Adrenal gland (tissue), 5 donors: ENCODE data around the gene UNC93A.

Experiments used
- POLR2A ChIP-seq, 2 donors: fragments of 450-650 bp; IDR thresholded peaks; one replicate each; pipeline ENCODE4 v1.6.1; 2017; ENCODE audit warnings: antibody characterized with exemption in 2 of 2, mild to moderate bottlenecking in 2 of 2, moderate library complexity in 1 of 2
- TF ChIP-seq, protein P1 (sequence below), 6 experiments: fragments of 450-650 bp in 4 of 6; fragments of 200-600 bp in 2 of 6; sonication (generic) in 1 of 6; IDR thresholded peaks; 1 replicate in 5 of 6; 2 replicates in 1 of 6; pipeline versions ENCODE4 v1.5.1 to v1.8.0; 2016 to 2021; ENCODE audit warnings: antibody characterized with exemption in 6 of 6, mild to moderate bottlenecking in 2 of 6, moderate library complexity in 1 of 6
- donor health status: DM: no; HTN: no; CAD: no.

DNA sequence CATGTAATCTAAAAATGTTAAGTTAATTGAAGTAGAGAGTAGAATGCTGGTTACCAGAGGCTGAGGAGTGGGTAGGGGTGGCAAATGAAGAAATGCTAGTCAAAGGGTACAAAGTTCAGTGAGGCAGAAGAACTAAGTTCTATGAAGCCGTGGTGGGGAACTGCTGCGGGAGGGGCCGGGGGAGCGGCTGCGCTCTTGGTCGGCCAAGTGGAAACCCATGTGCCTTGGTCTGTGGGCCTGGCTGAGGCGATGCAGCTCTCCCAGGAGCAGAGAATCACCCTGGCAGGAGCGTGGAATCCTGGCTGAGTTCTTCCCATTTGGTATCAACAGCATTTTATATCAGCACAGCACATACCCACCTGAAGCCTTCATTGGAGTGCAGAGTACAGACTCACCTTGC lies 56.1 kb downstream of the UNC93A start:
- TF ChIP-seq, protein P1, sequence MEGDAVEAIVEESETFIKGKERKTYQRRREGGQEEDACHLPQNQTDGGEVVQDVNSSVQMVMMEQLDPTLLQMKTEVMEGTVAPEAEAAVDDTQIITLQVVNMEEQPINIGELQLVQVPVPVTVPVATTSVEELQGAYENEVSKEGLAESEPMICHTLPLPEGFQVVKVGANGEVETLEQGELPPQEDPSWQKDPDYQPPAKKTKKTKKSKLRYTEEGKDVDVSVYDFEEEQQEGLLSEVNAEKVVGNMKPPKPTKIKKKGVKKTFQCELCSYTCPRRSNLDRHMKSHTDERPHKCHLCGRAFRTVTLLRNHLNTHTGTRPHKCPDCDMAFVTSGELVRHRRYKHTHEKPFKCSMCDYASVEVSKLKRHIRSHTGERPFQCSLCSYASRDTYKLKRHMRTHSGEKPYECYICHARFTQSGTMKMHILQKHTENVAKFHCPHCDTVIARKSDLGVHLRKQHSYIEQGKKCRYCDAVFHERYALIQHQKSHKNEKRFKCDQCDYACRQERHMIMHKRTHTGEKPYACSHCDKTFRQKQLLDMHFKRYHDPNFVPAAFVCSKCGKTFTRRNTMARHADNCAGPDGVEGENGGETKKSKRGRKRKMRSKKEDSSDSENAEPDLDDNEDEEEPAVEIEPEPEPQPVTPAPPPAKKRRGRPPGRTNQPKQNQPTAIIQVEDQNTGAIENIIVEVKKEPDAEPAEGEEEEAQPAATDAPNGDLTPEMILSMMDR (IDR thresholded peaks at IDR 0.05) = no peak
- no peak for TF ChIP-seq POLR2A (IDR thresholded peaks at IDR 0.05)
